Upper lobe of left lung (tissue), 4 donors: Measurements from ENCODE around the gene LRRC19.

ENCODE experiments used
- CTCF ChIP-seq, 6 experiments: fragments of 450-650 bp in 4 of 6; fragments of 200-600 bp in 2 of 6; sonication (generic) in 2 of 6; IDR thresholded peaks; one replicate each; pipeline ENCODE4 v1.5.1; 2016 to 2019; ENCODE audit warnings: antibody characterized with exemption in 6 of 6
- POLR2A ChIP-seq, 4 donors: fragments of 450-650 bp; IDR thresholded peaks; one replicate each; pipeline ENCODE4 v1.5.1; 2016 to 2017; ENCODE audit warnings: antibody characterized with exemption in 4 of 4, mild to moderate bottlenecking in 2 of 4
- POLR2AphosphoS5 ChIP-seq, 2 donors: sonication (generic); formaldehyde crosslinking; IDR thresholded peaks; one replicate each; pipeline ENCODE4 v1.5.1; 2017; ENCODE audit warnings: antibody characterized with exemption in 2 of 2

- TF ChIP-seq CTCF (IDR thresholded peaks at IDR 0.05), result no peak
- TF ChIP-seq POLR2A (IDR thresholded peaks at IDR 0.05), result no peak
- no peak for TF ChIP-seq POLR2AphosphoS5 (IDR thresholded peaks at IDR 0.05)
Observed at GRCh38 chr9:27029186-27029585, 23.7 kb upstream of the LRRC19 start.
